GM18873 (cell line): ENCODE data around the gene PLD6.
"Not testable (repeated sequence)": the region's sequence is repeated elsewhere in the genome, so short reads cannot be mapped to it uniquely, and the experiment has no call there.

Source experiments
- ATAC-seq: cut with Tn5 transposase; IDR thresholded peaks from one replicate; pipeline ENCODE4 v1.9.1; 2021; ENCODE audit warnings: mild to moderate bottlenecking, moderate library complexity, moderate number of reproducible peaks; ENCODE audit not compliant: unreplicated experiment, low FRiP score

The PLD6 gene

GRCh38 chr17:17201907-17202306, 4.2 kb downstream of the PLD6 start:
- no peak for ATAC-seq

- ATAC-seq = no peak
Observed at GRCh38 chr17:17201271-17201670, 4.9 kb downstream of the PLD6 start.

- ATAC-seq = no peak
Observed at GRCh38 chr17:17200831-17201230, 5.3 kb downstream of the PLD6 start.

- no peak for ATAC-seq
Observed at GRCh38 chr17:17200311-17200710, 5.8 kb downstream of the PLD6 start.

GRCh38 chr17:17198281-17198680, 7.9 kb downstream of the PLD6 start:
- no peak for ATAC-seq

GRCh38 chr17:17196776-17197175, 9.4 kb downstream of the PLD6 start:
- no peak for ATAC-seq

GRCh38 chr17:17195466-17195865, 10.7 kb downstream of the PLD6 start:
- not testable (repeated sequence) for ATAC-seq

GRCh38 chr17:17191961-17192381, 14.2 kb downstream of the PLD6 start:
- ATAC-seq = no peak

GRCh38 chr17:17191346-17191792, 14.8 kb downstream of the PLD6 start:
- ATAC-seq = no peak

- ATAC-seq = no peak
Observed at GRCh38 chr17:17190188-17190587, 15.9 kb downstream of the PLD6 start.

- no peak for ATAC-seq
Observed at GRCh38 chr17:17189559-17189958, 16.6 kb downstream of the PLD6 start.

GRCh38 chr17:17188586-17188985, 17.5 kb downstream of the PLD6 start:
- ATAC-seq = no peak

GRCh38 chr17:17186551-17187505, 19.3 kb downstream of the PLD6 start:
- no peak for ATAC-seq

GRCh38 chr17:17186051-17186450, 20.1 kb downstream of the PLD6 start:
- no peak for ATAC-seq

GRCh38 chr17:17184985-17185757, 21.0 kb downstream of the PLD6 start:
- ATAC-seq = not testable (repeated sequence)

GRCh38 chr17:17183744-17184143, 22.4 kb downstream of the PLD6 start:
- ATAC-seq = no peak

GRCh38 chr17:17182598-17183136, 23.5 kb downstream of the PLD6 start:
- ATAC-seq = no peak

- ATAC-seq = no peak
Observed at GRCh38 chr17:17181666-17182597, 24.2 kb downstream of the PLD6 start.

GRCh38 chr17:17180741-17181525, 25.2 kb downstream of the PLD6 start:
- ATAC-seq = no peak
